Stimulated activated CD4-positive, alpha-beta T cell treated with anti-CD3 and anti-CD28 coated beads, Interleukin-15, amount 100 ng/mL, for 1 hour (primary cell): Measurements from ENCODE around the gene MOB1A.
"Not testable (repeated sequence)": the region's sequence is repeated elsewhere in the genome, so short reads cannot be mapped to it uniquely, and the experiment has no call there.

ENCODE experiments used
- DNase-seq, 2 donors: peaks; one replicate each; pipeline ENCODE4 v3.0.0-alpha.2; 2020; ENCODE audit warnings: low read depth in 1 of 2, low spot score in 1 of 2

MOB1A gene

GRCh38 chr2:74199275-74199701 lies 20.6 kb upstream of the MOB1A start:
- no peak for DNase-seq

GRCh38 chr2:74198461-74199274 lies 20.0 kb upstream of the MOB1A start, which contains the start of gene MTHFD2:
TSS of gene MTHFD2 (plus strand) at chr2:74198615. CDS start at chr2:74198642, 27 bp downstream.
- peak; percentile 75 to 87 for DNase-seq

- no peak for DNase-seq
These were observed 19.4 kb upstream of the MOB1A start for GRCh38 chr2:74198023-74198460.

- DNase-seq, result no peak
These were observed 18.4 kb upstream of the MOB1A start for GRCh38 chr2:74197049-74197448.

GRCh38 chr2:74194799-74195198 lies 16.1 kb upstream of the MOB1A start:
- no peak for DNase-seq

GRCh38 chr2:74191596-74192380 lies 13.1 kb upstream of the MOB1A start:
- DNase-seq, result no peak

GRCh38 chr2:74188696-74189095 lies 10.0 kb upstream of the MOB1A start:
- no peak for DNase-seq

GRCh38 chr2:74188018-74188601 lies 9.4 kb upstream of the MOB1A start:
- no peak for DNase-seq

- not testable (repeated sequence) for DNase-seq
These were observed 8.0 kb upstream of the MOB1A start for GRCh38 chr2:74186706-74187105.

- DNase-seq, result no peak
These were observed 7.4 kb upstream of the MOB1A start for GRCh38 chr2:74186038-74186437.

GRCh38 chr2:74183878-74184277 lies 5.2 kb upstream of the MOB1A start:
- no peak for DNase-seq

- DNase-seq, result no peak
These were observed 3.1 kb upstream of the MOB1A start for GRCh38 chr2:74181739-74182138.

- no peak for DNase-seq
These were observed 585 bp upstream of the MOB1A start for GRCh38 chr2:74179063-74179865.

- no peak for DNase-seq
These were observed 983 bp downstream of the MOB1A start for GRCh38 chr2:74177696-74178095.

- no peak for DNase-seq
These were observed 3.8 kb downstream of the MOB1A start for GRCh38 chr2:74174909-74175308.

- DNase-seq, result no peak
These were observed 9.9 kb downstream of the MOB1A start for GRCh38 chr2:74168739-74169138.

GRCh38 chr2:74164761-74165160 lies 13.9 kb downstream of the MOB1A start:
- no peak for DNase-seq

GRCh38 chr2:74162951-74163350 lies 15.7 kb downstream of the MOB1A start:
- no peak for DNase-seq

- no peak for DNase-seq
These were observed 22.8 kb downstream of the MOB1A start for GRCh38 chr2:74155830-74156229.

GRCh38 chr2:74152954-74153353 lies 25.7 kb downstream of the MOB1A start:
- no peak for DNase-seq
